IPS DF 6.9 (cell line): Measurements from ENCODE around the gene SLC49A4.

ENCODE experiments used
- DNase-seq: peaks from one replicate; pipeline ENCODE4 v3.0.0-alpha.2; 2013; ENCODE audit warnings: low read depth, low spot score
- H3K27ac ChIP-seq: one replicate; pipeline ENCODE4 v1.5.1; 2013; ENCODE audit warnings: low read length, control low read depth
- H3K27me3 ChIP-seq: 2 replicates; pipeline ENCODE4 v1.6.1; 2013; ENCODE audit warnings: mild to moderate bottlenecking, low read length; ENCODE audit not compliant: control insufficient read depth, insufficient read depth
- H3K36me3 ChIP-seq: 2 replicates; pipeline ENCODE4 v1.6.1; 2013; ENCODE audit warnings: low read length; ENCODE audit not compliant: control insufficient read depth, insufficient read depth
- H3K4me1 ChIP-seq: 2 replicates; pipeline ENCODE4 v1.6.1; 2013; ENCODE audit warnings: low read length; ENCODE audit not compliant: control insufficient read depth, insufficient read depth
- H3K4me3 ChIP-seq: 2 replicates; pipeline ENCODE4 v1.5.1; 2013; ENCODE audit warnings: mild to moderate bottlenecking, low read length
- H3K9me3 ChIP-seq: 2 replicates; pipeline ENCODE4 v1.6.1; 2013; ENCODE audit warnings: low read length, inconsistent platforms; ENCODE audit not compliant: control insufficient read depth, insufficient read depth
- WGBS: extraction: QIAGEN DNeasy Blood & Tissue Kit; methylation state at CpG from one replicate; pipeline ENCODE4 v1.1.7; 2013; ENCODE audit warnings: mixed read lengths, missing lambda C conversion rate; ENCODE audit not compliant: insufficient read length, insufficient coverage; 5-methylcytosine and 5-hydroxymethylcytosine counted together

SLC49A4 gene

GRCh38 chr3:122919291-122919610 lies 124.4 kb downstream of the SLC49A4 start:
- Histone ChIP-seq H3K27me3 (peaks cover 5% of the 10 kb centered on the region; the same call in 1 of the 2 replicates), H3K36me3 (no peaks in the 10 kb centered on the region), H3K4me3 (no peak overlapping the region), H3K4me1 (peaks cover 2% of the 10 kb centered on the region), H3K27ac (no peak overlapping the region), H3K9me3 (no peaks in the 10 kb centered on the region)
- no peak for DNase-seq
- no CpG with 5 or more reads among the region's 3 CpGs for WGBS

GRCh38 chr3:122920986-122921385 lies 126.1 kb downstream of the SLC49A4 start:
- H3K27ac ChIP-seq = no peak overlapping the region
- no CpG with 5 or more reads among the region's 6 CpGs for WGBS
- H3K27me3 ChIP-seq = peaks cover 5% of the 10 kb centered on the region; the same call in 1 of the 2 replicates
- no peaks in the 10 kb centered on the region for H3K9me3 ChIP-seq
- H3K36me3 ChIP-seq = no peaks in the 10 kb centered on the region
- H3K4me1 ChIP-seq = peaks cover 2% of the 10 kb centered on the region
- H3K4me3 ChIP-seq = no peak overlapping the region
- no peak for DNase-seq

GRCh38 chr3:122921791-122922651 lies 127.2 kb downstream of the SLC49A4 start:
- H3K4me3 ChIP-seq = peak overlapping the region; percentile 63; the same call in 1 of the 2 replicates

GRCh38 chr3:122923611-122924010 lies 128.7 kb downstream of the SLC49A4 start:
- Histone ChIP-seq H3K9me3 (no peaks in the 10 kb centered on the region), H3K27me3 (peaks cover 5% of the 10 kb centered on the region; the same call in 1 of the 2 replicates), H3K4me3 (no peak overlapping the region), H3K27ac (no peak overlapping the region), H3K36me3 (no peaks in the 10 kb centered on the region), H3K4me1 (peaks cover 2% of the 10 kb centered on the region)
- DNase-seq = no peak
- WGBS = no CpG with 5 or more reads among the region's 6 CpGs

More at GRCh38 chr3:122921791-122922651, 127.2 kb downstream of the SLC49A4 start:
- Histone ChIP-seq H3K27me3 (peaks cover 5% of the 10 kb centered on the region; the same call in 1 of the 2 replicates), H3K27ac (no peak overlapping the region), H3K9me3 (no peaks in the 10 kb centered on the region), H3K4me1 (peaks cover 2% of the 10 kb centered on the region), H3K36me3 (no peaks in the 10 kb centered on the region)
- DNase-seq = no peak
- no CpG with 5 or more reads among the region's 68 CpGs for WGBS

GRCh38 chr3:122924056-122924455 lies 129.2 kb downstream of the SLC49A4 start:
- Histone ChIP-seq H3K36me3 (no peaks in the 10 kb centered on the region), H3K9me3 (no peaks in the 10 kb centered on the region), H3K4me3 (no peak overlapping the region), H3K4me1 (peaks cover 2% of the 10 kb centered on the region), H3K27me3 (peaks cover 5% of the 10 kb centered on the region; the same call in 1 of the 2 replicates), H3K27ac (no peak overlapping the region)
- no peak for DNase-seq
- no CpG with 5 or more reads among the region's 2 CpGs for whole genome bisulfite sequencing

- WGBS = no CpG with 5 or more reads among the region's 1 CpG
Observed at GRCh38 chr3:122925756-122926155, 130.9 kb downstream of the SLC49A4 start.

GRCh38 chr3:122926322-122926721 lies 131.5 kb downstream of the SLC49A4 start:
- Histone ChIP-seq H3K27me3 (peaks cover 5% of the 10 kb centered on the region; the same call in 1 of the 2 replicates), H3K4me1 (peaks cover 2% of the 10 kb centered on the region), H3K9me3 (no peaks in the 10 kb centered on the region), H3K27ac (no peak overlapping the region), H3K4me3 (no peak overlapping the region), H3K36me3 (no peaks in the 10 kb centered on the region)
- no CpG with 5 or more reads among the region's 20 CpGs for WGBS
- no peak for DNase-seq

More at GRCh38 chr3:122925756-122926155, 130.9 kb downstream of the SLC49A4 start:
- Histone ChIP-seq H3K27ac (no peak overlapping the region), H3K4me3 (no peak overlapping the region), H3K27me3 (peaks cover 5% of the 10 kb centered on the region; the same call in 1 of the 2 replicates), H3K4me1 (peaks cover 2% of the 10 kb centered on the region), H3K36me3 (no peaks in the 10 kb centered on the region), H3K9me3 (no peaks in the 10 kb centered on the region)
- no peak for DNase-seq

- H3K4me3 ChIP-seq = no peak overlapping the region
- no peak overlapping the region for H3K27ac ChIP-seq
- no peaks in the 10 kb centered on the region for H3K9me3 ChIP-seq
- no peaks in the 10 kb centered on the region for H3K36me3 ChIP-seq
- peaks cover 5% of the 10 kb centered on the region; the same call in 1 of the 2 replicates for H3K27me3 ChIP-seq
- peaks cover 2% of the 10 kb centered on the region for H3K4me1 ChIP-seq
- no CpG with 5 or more reads among the region's 3 CpGs for WGBS
- no peak for DNase-seq
Observed at GRCh38 chr3:122926811-122927210, 131.9 kb downstream of the SLC49A4 start.

GRCh38 chr3:122927726-122928125 lies 132.9 kb downstream of the SLC49A4 start:
- Histone ChIP-seq H3K27me3 (no peaks in the 10 kb centered on the region; the same call in 1 of the 2 replicates), H3K4me1 (no peaks in the 10 kb centered on the region), H3K4me3 (no peak overlapping the region), H3K9me3 (no peaks in the 10 kb centered on the region), H3K27ac (no peak overlapping the region), H3K36me3 (no peaks in the 10 kb centered on the region)
- no CpG with 5 or more reads among the region's 10 CpGs for WGBS
- no peak for DNase-seq

GRCh38 chr3:122928396-122929187 lies 133.7 kb downstream of the SLC49A4 start:
- H3K4me3 ChIP-seq = no peak overlapping the region
- no peak overlapping the region for H3K27ac ChIP-seq
- no peaks in the 10 kb centered on the region for H3K9me3 ChIP-seq
- H3K4me1 ChIP-seq = no peaks in the 10 kb centered on the region
- DNase-seq = no peak
- WGBS = no CpG with 5 or more reads among the region's 24 CpGs
- no peaks in the 10 kb centered on the region for H3K27me3 ChIP-seq
- no peaks in the 10 kb centered on the region for H3K36me3 ChIP-seq
